Measurements from ENCODE around the gene BBOF1.

BBOF1 gene

DNA sequence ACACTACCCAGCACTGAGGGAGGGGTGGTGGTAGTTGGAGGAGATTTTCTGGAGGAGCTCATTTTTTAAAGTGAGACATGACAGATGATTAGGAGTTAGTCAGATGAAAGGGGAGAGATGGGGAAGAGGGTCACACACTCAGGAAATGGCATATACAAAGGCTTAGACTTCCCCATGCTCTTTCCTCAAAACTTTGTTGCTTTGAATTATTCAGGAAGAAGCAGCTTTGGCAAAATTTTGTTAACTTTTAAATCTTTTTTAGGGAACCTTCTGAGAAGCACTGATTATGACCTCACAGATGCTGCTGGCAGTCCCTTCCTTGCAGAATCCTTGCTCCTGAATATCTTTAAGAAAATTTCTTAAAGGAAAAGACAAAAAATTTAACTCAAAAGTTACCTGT is 45.3 kb downstream of the BBOF1 start:
- no peaks in the 10 kb centered on the region for H3K4me1 ChIP-seq (ENCODE audit: low read length)
- H3K4me3 ChIP-seq (ENCODE audit: low read length) = no peak overlapping the region
- H3K4me2 ChIP-seq (ENCODE audit: low read length) = no peak overlapping the region
- no peak overlapping the region for H3K27ac ChIP-seq (ENCODE audit: low read length)
- TF ChIP-seq CTCF (IDR thresholded peaks at IDR 0.05; ENCODE audit: low read depth, low read length) = no peak
- no peak for TF ChIP-seq EZH2phosphoT487 (IDR thresholded peaks at IDR 0.05; ENCODE audit: low read depth)
- H3K27me3 ChIP-seq (ENCODE audit: low read depth, low read length) = no peaks in the 10 kb centered on the region
- no peaks in the 10 kb centered on the region for H3K36me3 ChIP-seq (replicated peaks; ENCODE audit: low read depth, low read length)
- no peaks in the 10 kb centered on the region for H3K79me2 ChIP-seq (ENCODE audit: low read length)
- H3K9me3 ChIP-seq (ENCODE audit: insufficient read depth, low read length) = no peaks in the 10 kb centered on the region
- H3K9ac ChIP-seq (ENCODE audit: low read length) = no peak overlapping the region
- H4K20me1 ChIP-seq (ENCODE audit: insufficient read depth, low read length) = no peaks in the 10 kb centered on the region
- H2AFZ ChIP-seq (ENCODE audit: low read depth, low read length) = no peak overlapping the region

GRCh38 chr14:74064883-74065282 is 45.7 kb downstream of the BBOF1 start:
- H3K9me3 ChIP-seq (ENCODE audit: insufficient read depth, low read length) = no peaks in the 10 kb centered on the region
- no peak overlapping the region for H3K9ac ChIP-seq (ENCODE audit: low read length)
- no peaks in the 10 kb centered on the region for H3K27me3 ChIP-seq (ENCODE audit: low read depth, low read length)
- no peak for TF ChIP-seq EZH2phosphoT487 (IDR thresholded peaks at IDR 0.05; ENCODE audit: low read depth)
- TF ChIP-seq CTCF (IDR thresholded peaks at IDR 0.05; ENCODE audit: low read depth, low read length) = no peak
- no peak overlapping the region for H2AFZ ChIP-seq (ENCODE audit: low read depth, low read length)
- no peak overlapping the region for H3K4me3 ChIP-seq (ENCODE audit: low read length)
- no peaks in the 10 kb centered on the region for H3K36me3 ChIP-seq (replicated peaks; ENCODE audit: low read depth, low read length)
- no peaks in the 10 kb centered on the region for H3K79me2 ChIP-seq (ENCODE audit: low read length)
- H4K20me1 ChIP-seq (ENCODE audit: insufficient read depth, low read length) = no peaks in the 10 kb centered on the region
- no peak overlapping the region for H3K4me2 ChIP-seq (ENCODE audit: low read length)
- no peak overlapping the region for H3K27ac ChIP-seq (ENCODE audit: low read length)
- H3K4me1 ChIP-seq (ENCODE audit: low read length) = no peaks in the 10 kb centered on the region

DNA sequence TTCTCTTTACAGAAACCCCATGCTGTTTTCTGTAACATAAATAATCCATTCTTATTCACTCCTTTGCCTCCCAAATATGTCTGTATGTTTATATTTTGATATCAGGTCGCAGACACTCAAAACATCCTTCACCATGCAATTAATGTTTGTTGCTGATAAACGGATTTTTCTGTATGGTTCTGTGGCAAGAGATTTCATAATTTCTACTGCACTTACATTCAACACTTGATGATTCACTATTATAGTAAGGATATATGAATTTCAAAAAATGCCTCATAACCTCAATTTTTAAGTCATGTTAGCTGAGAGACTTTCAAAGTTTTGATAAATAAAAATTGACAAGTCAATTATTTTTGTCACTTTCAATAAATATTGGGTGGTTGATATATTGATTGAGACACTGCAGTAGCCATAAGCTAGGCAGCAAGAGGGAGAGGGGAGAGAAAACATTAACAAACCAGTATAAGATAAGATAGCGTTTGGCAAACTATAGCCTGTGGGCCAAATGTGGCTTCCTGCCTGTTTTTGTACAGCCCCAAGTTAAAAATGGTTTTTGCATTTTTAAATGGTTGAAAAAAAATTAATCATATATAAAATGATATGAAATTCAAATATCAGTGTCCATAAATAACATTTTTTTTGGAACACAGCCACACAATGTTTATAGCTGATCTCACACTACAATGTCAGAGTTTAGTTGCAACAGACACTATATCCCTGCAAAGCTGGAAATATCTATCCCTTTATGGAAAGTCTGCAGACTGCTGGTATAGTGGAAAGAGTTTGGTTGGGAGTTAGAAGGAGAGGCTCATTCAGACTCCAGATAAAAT is 46.8 kb downstream of the BBOF1 start:
- Histone ChIP-seq H4K20me1 (ENCODE audit: insufficient read depth, low read length) (no peaks in the 10 kb centered on the region), H3K36me3 (replicated peaks; ENCODE audit: low read depth, low read length) (no peaks in the 10 kb centered on the region), H2AFZ (ENCODE audit: low read depth, low read length) (no peak overlapping the region), H3K4me2 (ENCODE audit: low read length) (no peak overlapping the region), H3K79me2 (ENCODE audit: low read length) (no peaks in the 10 kb centered on the region), H3K9ac (ENCODE audit: low read length) (no peak overlapping the region), H3K27ac (ENCODE audit: low read length) (no peak overlapping the region), H3K9me3 (ENCODE audit: insufficient read depth, low read length) (no peaks in the 10 kb centered on the region), H3K4me3 (ENCODE audit: low read length) (no peak overlapping the region), H3K4me1 (ENCODE audit: low read length) (no peaks in the 10 kb centered on the region), H3K27me3 (ENCODE audit: low read depth, low read length) (no peaks in the 10 kb centered on the region)
- TF ChIP-seq CTCF (IDR thresholded peaks at IDR 0.05; ENCODE audit: low read depth, low read length) = no peak

GRCh38 chr14:74077401-74077800 is 58.3 kb downstream of the BBOF1 start:
- H3K4me2 ChIP-seq (ENCODE audit: low read length) = no peak overlapping the region
- H3K27me3 ChIP-seq (ENCODE audit: low read depth, low read length) = no peaks in the 10 kb centered on the region
- H3K27ac ChIP-seq (ENCODE audit: low read length) = no peak overlapping the region
- H3K9ac ChIP-seq (ENCODE audit: low read length) = no peak overlapping the region
- no peaks in the 10 kb centered on the region for H3K36me3 ChIP-seq (replicated peaks; ENCODE audit: low read depth, low read length)
- no peaks in the 10 kb centered on the region for H3K9me3 ChIP-seq (ENCODE audit: insufficient read depth, low read length)
- peaks cover 8% of the 10 kb centered on the region for H3K4me1 ChIP-seq (ENCODE audit: low read length)
- no peak overlapping the region for H2AFZ ChIP-seq (ENCODE audit: low read depth, low read length)
- no peaks in the 10 kb centered on the region for H4K20me1 ChIP-seq (ENCODE audit: insufficient read depth, low read length)
- H3K4me3 ChIP-seq (ENCODE audit: low read length) = no peak overlapping the region
- H3K79me2 ChIP-seq (ENCODE audit: low read length) = no peaks in the 10 kb centered on the region
- no peak for TF ChIP-seq EZH2phosphoT487 (IDR thresholded peaks at IDR 0.05; ENCODE audit: low read depth)
- TF ChIP-seq CTCF (IDR thresholded peaks at IDR 0.05; ENCODE audit: low read depth, low read length) = no peak
